ENCODE data around the gene LINGO4.

GRCh38 chr1:151759241-151759640, 46.0 kb downstream of the LINGO4 start:
- TF ChIP-seq CTCF (IDR thresholded peaks at IDR 0.05; ENCODE audit: borderline replicate concordance, extremely low read depth, low read length, poor library complexity, severe bottlenecking) (no peak), EZH2 (IDR thresholded peaks at IDR 0.05; ENCODE audit: borderline replicate concordance, low read depth, low read length, severe bottlenecking) (no peak)

All from DND-41 (cell line).